ENCODE measurements around the gene TRUB2. TPM values are rescaled to one million over a fixed set of nuclear protein-coding genes. Genes with fewer than 3 reads are reported as not detected.

TRUB2 gene
- total and polyA plus RNA-seq, 2 of the 13 experiments (the other 11 are each of a cell fraction or from before 2014, with no cell fraction given) = 22.3 to 41.2 TPM

DNA sequence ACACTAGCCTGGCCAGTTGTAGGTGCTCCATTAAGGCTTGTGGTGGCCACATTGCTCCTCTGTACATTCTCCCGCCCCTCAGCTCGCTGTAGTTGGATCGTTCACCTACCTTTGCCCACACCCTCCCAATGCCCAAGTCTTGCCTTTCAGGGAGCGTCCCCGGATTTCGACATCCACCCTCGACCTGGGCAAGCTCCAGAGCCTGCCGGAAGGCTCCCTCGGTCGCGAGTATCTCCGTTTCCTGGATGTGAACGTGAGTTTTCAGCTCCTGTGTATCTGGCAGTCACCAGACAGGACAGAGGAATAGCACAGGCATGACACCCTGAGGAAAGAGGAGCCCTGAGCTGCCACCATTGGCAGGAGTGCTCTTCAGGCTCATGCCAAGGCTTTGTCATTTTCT lies 3.4 kb upstream of the TRUB2 start:
- DNase-seq (ENCODE audit: low spot score) (no peak), ATAC-seq (no peak)

DNA sequence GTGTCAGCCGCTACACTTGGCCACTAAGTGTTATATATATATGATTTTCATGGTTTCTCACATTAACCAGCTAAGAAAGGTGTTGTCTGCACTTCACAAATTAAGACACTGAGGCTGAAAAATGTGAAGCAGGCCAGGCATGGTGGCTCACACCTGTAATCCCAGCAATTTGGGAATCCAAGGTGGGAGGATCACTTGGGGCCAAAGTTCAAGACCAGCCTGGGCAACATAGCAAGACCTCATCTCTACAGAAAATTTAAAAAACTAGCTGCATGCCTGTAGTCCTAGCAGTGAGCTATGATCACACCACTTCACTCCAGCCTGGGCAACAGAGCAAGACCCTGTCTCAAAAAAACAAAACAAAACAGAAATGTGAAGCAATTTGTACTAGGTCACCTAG lies 2.2 kb upstream of the TRUB2 start:
- H3K9me3 ChIP-seq (ENCODE audit: low read length) = no peaks in the 10 kb centered on the region
- no TSS peak for BruUV-seq (replicated peaks)
- FAIRE-seq (no peak), ATAC-seq (no peak), DNase-seq (ENCODE audit: low spot score) (no peak)
- ChIA-PET POLR2A (interaction anchor here (1.1 to 1.4 kb wide), 2 partner anchors 29 to 227 kb away, joined by 3 read pairs; no protein-coding TSS in a partner anchor), CTCF (ENCODE audit: low intra/inter-chr PET ratio, low total read pairs) (no interaction called here)
- in situ Hi-C loops (cut with HindIII; ENCODE audit: extremely low pct_ligation_motif_present, low pct_unique_long_range_greater_than_20kb) (no loop called here), intact Hi-C loops (cut with micrococcal nuclease; ENCODE audit: unreplicated experiment) (no loop called here)
- H3K4me1 ChIP-seq (ENCODE audit: insufficient read depth, low read length) = peaks cover 31% of the 10 kb centered on the region
- H3K9ac ChIP-seq (ENCODE audit: insufficient read depth, low read depth, low read length) = peak overlapping the region; percentile 96; the same call in 1 of the 2 replicates
- no peaks in the 10 kb centered on the region; a peak in 1 of 5 replicates for H3K27me3 ChIP-seq (ENCODE audit: control insufficient read depth in 1 of 2, insufficient read depth in 2 of 2, low read length in 2 of 2)
- H4K20me1 ChIP-seq (ENCODE audit: insufficient read depth, low read length) = no peaks in the 10 kb centered on the region
- H3K4me3 ChIP-seq (replicated peaks in 1 of 3; ENCODE audit: insufficient read depth in 1 of 3, low read depth in 2 of 3, low read length in 3 of 3) = no peak overlapping the region
- no peak for TF ChIP-seq ZMYM2 (CRISPR knock-in tag; IDR thresholded peaks at IDR 0.05)
- peak; percentile 90 for TF ChIP-seq ZNF121 (CRISPR knock-in tag; IDR thresholded peaks at IDR 0.05)
- H3K27ac ChIP-seq (ENCODE audit: extremely low read length, insufficient read depth, low read length) = no peak overlapping the region
- peak overlapping the region; percentile 80; the same call in 1 of the 2 replicates for H3K4me2 ChIP-seq (ENCODE audit: low read depth, low read length)
- H3K79me2 ChIP-seq (ENCODE audit: insufficient read depth, low read length) = peaks cover 33% of the 10 kb centered on the region
- H2AFZ ChIP-seq (ENCODE audit: low read length) = no peak overlapping the region
- peaks cover 11 to 36% of the 10 kb centered on the region in 2 experiments for H3K36me3 ChIP-seq (replicated peaks in 1 of 2; ENCODE audit: control insufficient read depth in 1 of 2, insufficient read depth in 2 of 2, low read length in 2 of 2)
- 93% methylated on average over 1 of the region's 1 CpG for whole genome bisulfite sequencing (ENCODE audit: low lambda C conversion rate)

More for the DNA sequence above, 3.4 kb upstream of the TRUB2 start:
- Histone ChIP-seq H4K20me1 (ENCODE audit: insufficient read depth, low read length) (no peaks in the 10 kb centered on the region), H3K27me3 (ENCODE audit: control insufficient read depth in 1 of 2, insufficient read depth in 2 of 2, low read length in 2 of 2) (no peaks in the 10 kb centered on the region; a peak in 1 of 5 replicates), H3K4me2 (ENCODE audit: low read depth, low read length) (no peak overlapping the region), H2AFZ (ENCODE audit: low read length) (no peak overlapping the region), H3K4me3 (replicated peaks in 1 of 3; ENCODE audit: insufficient read depth in 1 of 3, low read depth in 2 of 3, low read length in 3 of 3) (no peak overlapping the region), H3K9ac (ENCODE audit: insufficient read depth, low read depth, low read length) (no peak overlapping the region), H3K4me1 (ENCODE audit: insufficient read depth, low read length) (peaks cover 31% of the 10 kb centered on the region), H3K9me3 (ENCODE audit: low read length) (no peaks in the 10 kb centered on the region), H3K79me2 (ENCODE audit: insufficient read depth, low read length) (peaks cover 33% of the 10 kb centered on the region), H3K36me3 (replicated peaks in 1 of 2; ENCODE audit: control insufficient read depth in 1 of 2, insufficient read depth in 2 of 2, low read length in 2 of 2) (peaks cover 11 to 40% of the 10 kb centered on the region in 2 experiments), H3K27ac (ENCODE audit: extremely low read length, insufficient read depth, low read length) (no peak overlapping the region)
- in situ Hi-C loops (cut with HindIII; ENCODE audit: extremely low pct_ligation_motif_present, low pct_unique_long_range_greater_than_20kb) = no loop called here
- FAIRE-seq = no peak
- TF ChIP-seq DDIT3 (CRISPR knock-in tag; IDR thresholded peaks at IDR 0.05) (no peak), ZNF530 (CRISPR knock-in tag; IDR thresholded peaks at IDR 0.05; ENCODE audit: low read depth) (no peak), MAX (IDR thresholded peaks at IDR 0.05) (no peak), MAFG (CRISPR knock-in tag; IDR thresholded peaks at IDR 0.05) (no peak)
- CTCF ChIA-PET (ENCODE audit: low intra/inter-chr PET ratio, low total read pairs) = no interaction called here
- 93% methylated on average over 13 of the region's 13 CpGs for WGBS (ENCODE audit: low lambda C conversion rate)
- BruUV-seq (replicated peaks) = no TSS peak
- intact Hi-C loops (cut with micrococcal nuclease; ENCODE audit: unreplicated experiment) = no loop called here
- POLR2A ChIA-PET = no interaction called here
